Thyroid gland (tissue), 4 donors: ENCODE data around the gene MYLK. TPM values are rescaled to one million over a fixed set of nuclear protein-coding genes. Genes with fewer than 3 reads are reported as not detected.

Source experiments
- DNase-seq, 2 donors: peaks; one replicate each; pipeline ENCODE4 v3.0.0-alpha.2; 2019
- H3K27ac ChIP-seq, 3 donors: fragments of 200-600 bp; sonication (generic); 1 replicate in 2 of 3; 2 replicates in 1 of 3; pipeline ENCODE4 v1.5.1; 2016 to 2019; ENCODE audit warnings: mild to moderate bottlenecking in 1 of 3, moderate library complexity in 1 of 3
- H3K27me3 ChIP-seq: fragments of 200-600 bp; sonication (generic); one replicate; pipeline ENCODE4 v1.5.1; 2019
- H3K36me3 ChIP-seq, 2 donors: fragments of 200-600 bp; sonication (generic); one replicate each; pipeline ENCODE4 v1.5.1; 2016 to 2019
- H3K4me1 ChIP-seq, 2 donors: fragments of 200-600 bp; sonication (generic); one replicate each; pipeline ENCODE4 v1.5.1; 2017 to 2019
- H3K4me3 ChIP-seq, 3 donors: fragments of 200-600 bp; sonication (generic); replicated peaks in 1 of 3; 1 replicate in 2 of 3; 2 replicates in 1 of 3; pipeline ENCODE4 v1.5.1; 2016; ENCODE audit warnings: mild to moderate bottlenecking in 1 of 3
- H3K9me3 ChIP-seq: fragments of 200-600 bp; sonication (generic); one replicate; pipeline ENCODE4 v1.5.1; 2017
- POLR2A ChIP-seq, 2 donors: fragments of 450-650 bp; IDR thresholded peaks; one replicate each; pipeline ENCODE4 v1.6.1; 2017; ENCODE audit warnings: antibody characterized with exemption in 2 of 2, mild to moderate bottlenecking in 2 of 2, moderate library complexity in 1 of 2
- WGBS, 2 donors: methylation state at CpG; one replicate each; pipeline ENCODE4 v1.1.5; 2017; 5-methylcytosine and 5-hydroxymethylcytosine counted together
- intact Hi-C: fragments of 100-400 bp; cut with DNase I; formaldehyde crosslinking; loops from one replicate; pipeline ENCODE4 v1.15.1; 2023
- total RNA-seq, 4 donors: library from RNA; depleted of rRNA; stranded (reverse); fragments of >200 nt; gene quantifications; one replicate each; pipeline ENCODE4 v1.2.3, GENCODE V29; 2016
- TF ChIP-seq, protein P1 (sequence below), 6 experiments: fragments of 200-600 bp in 3 of 6; fragments of 450-650 bp in 3 of 6; sonication (generic) in 3 of 6; IDR thresholded peaks; one replicate each; pipeline ENCODE4 v1.5.1; 2016 to 2019; ENCODE audit warnings: antibody characterized with exemption in 6 of 6, mild to moderate bottlenecking in 2 of 6, inconsistent platforms in 1 of 6, moderate library complexity in 1 of 6

The MYLK gene
- total RNA-seq, 4 donors from 2014 or later, result 28.9 to 51.2 (median 37.4) TPM

DNA sequence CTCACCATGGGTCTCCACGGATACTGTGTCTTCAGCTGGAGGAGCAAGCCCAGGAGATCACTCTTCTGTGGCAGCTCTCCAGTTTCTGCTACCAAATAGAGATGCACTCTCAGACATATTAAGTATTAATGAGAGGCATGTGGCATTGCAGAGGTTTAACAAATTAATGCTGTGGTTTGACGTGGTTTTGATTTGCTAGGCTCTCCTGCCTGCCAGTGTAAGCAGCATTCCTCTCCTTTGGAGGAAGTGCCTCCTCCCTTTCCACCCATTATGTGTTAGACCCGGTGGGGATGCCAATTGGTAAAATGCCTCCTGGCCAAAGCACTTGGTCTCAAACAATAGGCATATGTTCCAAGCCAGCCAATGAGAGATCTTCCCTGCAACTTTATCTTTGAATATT is 124.8 kb downstream of the MYLK start:
- Histone ChIP-seq H3K27me3 (no peaks in the 10 kb centered on the region), H3K4me3 (no peak overlapping the region), H3K4me1 (no peaks in the 10 kb centered on the region), H3K36me3 (no peaks in the 10 kb centered on the region), H3K27ac (no peak overlapping the region), H3K9me3 (no peaks in the 10 kb centered on the region)
- TF ChIP-seq, protein P1, sequence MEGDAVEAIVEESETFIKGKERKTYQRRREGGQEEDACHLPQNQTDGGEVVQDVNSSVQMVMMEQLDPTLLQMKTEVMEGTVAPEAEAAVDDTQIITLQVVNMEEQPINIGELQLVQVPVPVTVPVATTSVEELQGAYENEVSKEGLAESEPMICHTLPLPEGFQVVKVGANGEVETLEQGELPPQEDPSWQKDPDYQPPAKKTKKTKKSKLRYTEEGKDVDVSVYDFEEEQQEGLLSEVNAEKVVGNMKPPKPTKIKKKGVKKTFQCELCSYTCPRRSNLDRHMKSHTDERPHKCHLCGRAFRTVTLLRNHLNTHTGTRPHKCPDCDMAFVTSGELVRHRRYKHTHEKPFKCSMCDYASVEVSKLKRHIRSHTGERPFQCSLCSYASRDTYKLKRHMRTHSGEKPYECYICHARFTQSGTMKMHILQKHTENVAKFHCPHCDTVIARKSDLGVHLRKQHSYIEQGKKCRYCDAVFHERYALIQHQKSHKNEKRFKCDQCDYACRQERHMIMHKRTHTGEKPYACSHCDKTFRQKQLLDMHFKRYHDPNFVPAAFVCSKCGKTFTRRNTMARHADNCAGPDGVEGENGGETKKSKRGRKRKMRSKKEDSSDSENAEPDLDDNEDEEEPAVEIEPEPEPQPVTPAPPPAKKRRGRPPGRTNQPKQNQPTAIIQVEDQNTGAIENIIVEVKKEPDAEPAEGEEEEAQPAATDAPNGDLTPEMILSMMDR (IDR thresholded peaks at IDR 0.05), result no peak
- TF ChIP-seq POLR2A (IDR thresholded peaks at IDR 0.05), result no peak
- WGBS, 2 donors, result 43 to 63% methylated on average over 3 of the region's 3 CpGs
- intact Hi-C loops, result no loop called here
- DNase-seq, result no peak

DNA sequence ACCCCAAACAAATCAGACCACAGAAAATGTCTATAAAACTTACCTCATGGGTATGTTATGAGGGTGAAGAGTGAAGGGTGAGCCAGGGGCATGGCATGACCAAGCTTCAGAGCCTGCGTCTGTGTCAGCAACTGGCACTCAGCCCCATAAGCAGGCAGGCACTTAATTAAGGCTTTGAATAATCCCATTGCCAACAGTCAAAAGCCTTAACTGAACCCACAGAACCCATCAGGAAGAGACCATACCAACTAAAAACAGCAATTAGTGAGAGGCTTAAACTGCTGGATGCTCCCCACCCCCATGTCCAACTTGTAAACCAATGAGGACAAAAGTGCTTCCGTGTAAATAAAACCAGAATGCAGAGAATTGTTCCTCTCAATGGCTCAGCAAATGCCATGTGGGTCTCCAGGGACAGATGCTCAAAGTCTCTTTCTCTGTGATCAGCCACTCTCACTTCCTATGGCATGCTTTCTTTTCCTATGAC is 126.0 kb downstream of the MYLK start:
- Histone ChIP-seq H3K9me3 (no peaks in the 10 kb centered on the region), H3K27ac (no peak overlapping the region), H3K4me3 (no peak overlapping the region), H3K4me1 (no peaks in the 10 kb centered on the region), H3K36me3 (no peaks in the 10 kb centered on the region), H3K27me3 (no peaks in the 10 kb centered on the region)
- TF ChIP-seq POLR2A (IDR thresholded peaks at IDR 0.05), result no peak
- TF ChIP-seq, protein P1 (IDR thresholded peaks at IDR 0.05), result no peak
- WGBS, 2 donors, result 0 to 13% methylated on average over 2 of the region's 2 CpGs
- intact Hi-C loops, result no loop called here
- no peak for DNase-seq

DNA sequence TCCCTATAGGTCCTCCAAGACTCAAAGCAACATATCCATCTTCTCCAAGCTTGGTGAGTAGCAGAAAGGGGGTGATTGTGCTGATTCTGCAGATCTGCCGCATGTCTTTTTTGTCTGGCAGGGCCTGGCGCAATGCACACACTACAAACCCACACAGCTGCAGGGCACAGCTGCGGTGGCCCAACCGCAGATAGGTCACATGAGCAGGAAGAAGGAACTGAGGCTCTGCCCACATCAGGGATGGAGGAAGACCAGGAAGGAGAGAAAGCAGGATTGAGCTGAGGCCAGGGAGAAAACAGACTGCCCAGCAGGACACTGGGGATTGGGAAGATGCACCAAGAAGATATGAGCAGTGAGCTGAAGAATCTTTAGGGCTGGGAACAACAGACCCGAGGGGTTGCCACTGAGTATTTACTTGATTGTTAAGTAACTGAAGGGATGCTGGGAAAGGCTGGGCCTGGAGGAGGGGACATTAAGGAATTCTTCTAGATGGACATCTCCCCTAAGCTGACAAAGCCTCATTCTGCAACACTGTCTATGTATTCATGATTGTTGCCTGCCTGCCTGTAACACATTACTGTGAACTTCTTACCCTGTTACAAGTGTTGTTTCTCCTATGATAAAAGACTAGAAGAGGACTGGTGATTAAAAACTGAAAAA is 126.7 kb downstream of the MYLK start:
- WGBS, 2 donors, result 42 to 65% methylated on average over 5 of the region's 5 CpGs
- Histone ChIP-seq H3K9me3 (no peaks in the 10 kb centered on the region), H3K36me3 (no peaks in the 10 kb centered on the region), H3K27ac (no peak overlapping the region), H3K4me3 (no peak overlapping the region), H3K27me3 (no peaks in the 10 kb centered on the region), H3K4me1 (no peaks in the 10 kb centered on the region)
- intact Hi-C loops, result no loop called here
- peak in 1 of 2 donors; percentile 7 for DNase-seq
- no peak for TF ChIP-seq POLR2A (IDR thresholded peaks at IDR 0.05)
- TF ChIP-seq, protein P1 (IDR thresholded peaks at IDR 0.05), result no peak

DNA sequence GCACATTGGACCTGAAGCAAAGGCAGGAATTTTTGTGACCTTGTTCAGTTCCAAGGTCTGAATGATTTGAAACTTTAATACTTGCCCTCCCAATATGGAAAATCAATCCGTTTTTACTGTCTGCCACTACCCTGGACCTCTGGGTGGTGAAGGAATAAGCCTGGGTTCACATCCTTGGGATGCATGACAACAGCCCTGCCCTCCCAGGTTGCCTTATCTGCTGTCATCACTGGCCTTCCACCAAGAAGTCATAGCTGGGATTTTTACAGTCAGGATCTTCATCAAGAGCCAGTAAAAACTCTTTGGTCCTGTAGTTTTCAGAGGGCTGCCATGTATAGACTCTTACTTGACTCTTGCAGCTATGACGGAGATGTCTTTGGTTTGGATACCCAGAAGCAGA is 128.6 kb downstream of the MYLK start:
- no peak overlapping the region for H3K27ac ChIP-seq
- H3K4me1 ChIP-seq, result no peaks in the 10 kb centered on the region
- DNase-seq, result no peak
- no peak overlapping the region for H3K4me3 ChIP-seq
- TF ChIP-seq POLR2A (IDR thresholded peaks at IDR 0.05), result no peak
- TF ChIP-seq, protein P1 (IDR thresholded peaks at IDR 0.05), result no peak
- no peaks in the 10 kb centered on the region for H3K27me3 ChIP-seq
- no peaks in the 10 kb centered on the region for H3K36me3 ChIP-seq
- no peaks in the 10 kb centered on the region for H3K9me3 ChIP-seq
- 78 to 82% methylated on average over 1 to 2 of the region's 2 CpGs for WGBS, 2 donors
- intact Hi-C loops, result no loop called here

DNA sequence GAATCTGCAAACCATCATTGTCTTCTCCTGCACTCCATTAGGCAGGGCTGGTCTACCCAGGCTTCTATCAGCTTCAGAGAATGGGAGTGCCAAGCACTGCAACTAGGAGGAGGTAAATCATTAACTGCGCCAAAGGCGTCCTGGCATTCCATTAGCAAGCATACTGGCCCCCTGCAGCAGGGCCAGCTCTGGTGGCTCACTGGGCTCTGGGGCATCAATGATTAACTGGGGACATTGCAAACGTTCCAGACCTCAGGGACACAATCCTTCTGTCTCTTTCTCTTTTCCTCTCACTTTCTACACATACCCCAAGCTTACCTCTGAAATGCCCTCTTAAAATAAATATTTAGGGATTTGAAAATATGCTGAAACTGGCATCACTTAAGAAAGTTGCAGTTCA is 129.0 kb downstream of the MYLK start:
- Histone ChIP-seq H3K36me3 (no peaks in the 10 kb centered on the region), H3K27me3 (no peaks in the 10 kb centered on the region), H3K4me3 (no peak overlapping the region), H3K4me1 (no peaks in the 10 kb centered on the region), H3K27ac (no peak overlapping the region), H3K9me3 (no peaks in the 10 kb centered on the region)
- no peak for TF ChIP-seq POLR2A (IDR thresholded peaks at IDR 0.05)
- TF ChIP-seq, protein P1 (IDR thresholded peaks at IDR 0.05), result no peak
- 79 to 86% methylated on average over 3 of the region's 3 CpGs for WGBS, 2 donors
- intact Hi-C loops, result no loop called here
- DNase-seq, result no peak
